Epithelial cell of esophagus (primary cell): ENCODE results near the gene NXNL1.
A peak's percentile ranks its signal among the peaks of the same experiment; 100 is the strongest.

Source experiments
- DNase-seq: peaks from one replicate; pipeline ENCODE4 v3.0.0; 2010; ENCODE audit warnings: low read depth
- H3K4me3 ChIP-seq: 2 replicates; pipeline ENCODE4 v1.5.1; 2011; ENCODE audit warnings: mild to moderate bottlenecking, low read length, control low read depth
- CTCF ChIP-seq: IDR thresholded peaks from 2 replicates; pipeline ENCODE4 v1.5.1; 2011; ENCODE audit warnings: low read depth, mild to moderate bottlenecking, low read length, control low read depth, inconsistent platforms; ENCODE audit not compliant: insufficient read depth; ENCODE audit errors: missing control alignments

NXNL1 gene

GRCh38 chr19:17467471-17468301 is 7.0 kb upstream of the NXNL1 start:
- no peak for TF ChIP-seq CTCF
- no peak overlapping the region for H3K4me3 ChIP-seq
- DNase-seq, result no peak

DNA sequence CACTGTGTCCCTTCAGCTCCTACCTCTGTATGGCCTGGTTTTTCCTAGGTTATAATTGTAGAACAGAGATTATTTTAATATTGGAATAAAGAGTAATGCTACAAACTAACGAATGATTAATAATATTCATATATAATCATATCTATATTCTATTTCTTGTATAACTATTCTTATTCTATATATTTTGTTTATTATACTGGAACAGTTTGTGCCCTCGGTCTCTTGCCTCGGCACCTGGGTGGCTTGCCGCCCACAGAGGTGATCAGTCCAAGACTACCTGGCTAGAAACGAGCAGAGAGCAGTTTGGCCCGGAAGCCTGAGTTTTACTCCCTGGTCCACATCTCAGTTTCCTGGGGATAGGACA is 5.7 kb upstream of the NXNL1 start:
- no peak for DNase-seq
- no peak overlapping the region for H3K4me3 ChIP-seq
- no peak for TF ChIP-seq CTCF

DNA sequence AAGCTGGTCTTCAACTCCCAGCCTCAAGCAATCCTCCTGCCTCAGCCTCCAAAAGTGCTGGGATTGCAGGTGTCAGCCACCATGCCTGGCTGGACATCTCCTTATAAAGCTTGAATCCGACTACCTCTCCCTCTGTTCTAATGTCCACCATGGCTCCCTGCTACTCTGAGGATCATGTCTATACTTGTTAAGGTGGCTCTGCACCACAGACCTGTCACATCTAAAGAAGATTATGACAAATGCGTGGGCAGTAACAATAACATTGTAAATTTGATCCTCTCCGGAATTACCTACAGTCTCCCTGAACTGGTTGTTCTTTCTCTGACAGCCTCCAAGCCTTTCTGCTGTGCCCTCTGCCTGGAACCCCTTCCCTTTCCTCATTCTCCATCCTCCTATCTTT is 1.8 kb downstream of the NXNL1 start:
- no peak for TF ChIP-seq CTCF
- H3K4me3 ChIP-seq, result no peak overlapping the region
- DNase-seq, result peak; percentile 42

- H3K4me3 ChIP-seq, result no peak overlapping the region
- no peak for DNase-seq
- TF ChIP-seq CTCF, result no peak
These were observed 3.1 kb downstream of the NXNL1 start for GRCh38 chr19:17457616-17458015.

- no peak for TF ChIP-seq CTCF
- H3K4me3 ChIP-seq, result no peak overlapping the region
- DNase-seq, result no peak
These were observed 4.6 kb downstream of the NXNL1 start for GRCh38 chr19:17456127-17456526.

- no peak for DNase-seq
- no peak overlapping the region for H3K4me3 ChIP-seq
- TF ChIP-seq CTCF, result no peak
These were observed 5.2 kb downstream of the NXNL1 start for GRCh38 chr19:17455308-17456123.
